RWPE2 (cell line): ENCODE data around the gene COL9A1.

Experiments
- ATAC-seq: fragments of 200-7000 bp; cut with Tn5 transposase; 3 replicates; pipeline ENCODE4 v1.9.1; 2021; ENCODE audit warnings: low read depth
- DNase-seq: peaks from one replicate; pipeline ENCODE4 v3.0.0-alpha.2; 2020; ENCODE audit warnings: low spot score
- H3K27ac ChIP-seq: fragments of 450-650 bp; 2 replicates; pipeline ENCODE4 v1.5.1; 2017; ENCODE audit warnings: mild to moderate bottlenecking; ENCODE audit not compliant: poor library complexity, severe bottlenecking
- H3K27me3 ChIP-seq: fragments of 250-450 bp; sonication (Bioruptor Pico); 2 replicates; pipeline ENCODE4 v1.5.1; 2021; ENCODE audit warnings: mild to moderate bottlenecking, moderate library complexity; ENCODE audit not compliant: insufficient read depth, poor library complexity, severe bottlenecking
- H3K36me3 ChIP-seq: fragments of 250-450 bp; sonication (Bioruptor Pico); 2 replicates; pipeline ENCODE4 v1.5.1; 2020; ENCODE audit warnings: low read depth, mild to moderate bottlenecking, moderate library complexity
- H3K4me1 ChIP-seq: fragments of 250-450 bp; sonication (Bioruptor Pico); 2 replicates; pipeline ENCODE4 v1.5.1; 2021; ENCODE audit warnings: mild to moderate bottlenecking, moderate library complexity; ENCODE audit not compliant: insufficient read depth, poor library complexity, severe bottlenecking
- H3K4me3 ChIP-seq: fragments of 250-450 bp; sonication (Bioruptor Pico); 2 replicates; pipeline ENCODE4 v1.5.1; 2021; ENCODE audit warnings: mild to moderate bottlenecking, moderate library complexity; ENCODE audit not compliant: severe bottlenecking
- H3K9me3 ChIP-seq: fragments of 250-450 bp; sonication (Bioruptor Pico); 2 replicates; pipeline ENCODE4 v1.5.1; 2021; ENCODE audit warnings: mild to moderate bottlenecking, moderate library complexity; ENCODE audit not compliant: severe bottlenecking
- CTCF ChIP-seq: fragments of 450-650 bp; IDR thresholded peaks from one replicate; pipeline ENCODE4 v1.5.1; 2017; ENCODE audit warnings: mild to moderate bottlenecking, moderate library complexity; ENCODE audit not compliant: poor library complexity, severe bottlenecking

The COL9A1 gene

GRCh38 chr6:70292193-70292592 is 10.7 kb downstream of the COL9A1 start:
- Histone ChIP-seq H3K36me3 (no peaks in the 10 kb centered on the region), H3K27me3 (peaks cover 39% of the 10 kb centered on the region), H3K4me1 (no peaks in the 10 kb centered on the region), H3K27ac (no peak overlapping the region), H3K4me3 (no peak overlapping the region), H3K9me3 (no peaks in the 10 kb centered on the region)
- DNase-seq = no peak
- no peak for ATAC-seq
- no peak for TF ChIP-seq CTCF

GRCh38 chr6:70289299-70289698 is 13.6 kb downstream of the COL9A1 start:
- Histone ChIP-seq H3K4me1 (no peaks in the 10 kb centered on the region), H3K4me3 (no peak overlapping the region), H3K9me3 (no peaks in the 10 kb centered on the region), H3K27ac (no peak overlapping the region), H3K27me3 (peaks cover 48% of the 10 kb centered on the region), H3K36me3 (no peaks in the 10 kb centered on the region)
- DNase-seq (no peak), ATAC-seq (no peak)
- TF ChIP-seq CTCF = no peak

GRCh38 chr6:70286905-70287304 is 16.0 kb downstream of the COL9A1 start:
- Histone ChIP-seq H3K27me3 (peaks cover 34% of the 10 kb centered on the region), H3K27ac (no peak overlapping the region)
- ATAC-seq = no peak

GRCh38 chr6:70285201-70285600 is 17.7 kb downstream of the COL9A1 start:
- Histone ChIP-seq H3K4me1 (no peaks in the 10 kb centered on the region), H3K9me3 (no peaks in the 10 kb centered on the region), H3K36me3 (no peaks in the 10 kb centered on the region), H3K27ac (no peak overlapping the region), H3K4me3 (no peak overlapping the region), H3K27me3 (peaks cover 42% of the 10 kb centered on the region)
- no peak for TF ChIP-seq CTCF
- no peak for ATAC-seq
- DNase-seq = no peak

More at GRCh38 chr6:70286905-70287304, 16.0 kb downstream of the COL9A1 start:
- TF ChIP-seq CTCF = no peak
- no peaks in the 10 kb centered on the region for H3K36me3 ChIP-seq
- no peak overlapping the region for H3K4me3 ChIP-seq
- DNase-seq = no peak
- no peaks in the 10 kb centered on the region for H3K9me3 ChIP-seq
- H3K4me1 ChIP-seq = no peaks in the 10 kb centered on the region

- Histone ChIP-seq H3K36me3 (no peaks in the 10 kb centered on the region), H3K4me1 (no peaks in the 10 kb centered on the region), H3K27ac (no peak overlapping the region), H3K9me3 (no peaks in the 10 kb centered on the region), H3K4me3 (no peak overlapping the region), H3K27me3 (peaks cover 51% of the 10 kb centered on the region)
- DNase-seq (no peak), ATAC-seq (no peak)
- no peak for TF ChIP-seq CTCF
Observed at GRCh38 chr6:70282919-70283461, 19.9 kb downstream of the COL9A1 start.
